ENCODE measurements around the gene LIF.

Gene LIF

DNA sequence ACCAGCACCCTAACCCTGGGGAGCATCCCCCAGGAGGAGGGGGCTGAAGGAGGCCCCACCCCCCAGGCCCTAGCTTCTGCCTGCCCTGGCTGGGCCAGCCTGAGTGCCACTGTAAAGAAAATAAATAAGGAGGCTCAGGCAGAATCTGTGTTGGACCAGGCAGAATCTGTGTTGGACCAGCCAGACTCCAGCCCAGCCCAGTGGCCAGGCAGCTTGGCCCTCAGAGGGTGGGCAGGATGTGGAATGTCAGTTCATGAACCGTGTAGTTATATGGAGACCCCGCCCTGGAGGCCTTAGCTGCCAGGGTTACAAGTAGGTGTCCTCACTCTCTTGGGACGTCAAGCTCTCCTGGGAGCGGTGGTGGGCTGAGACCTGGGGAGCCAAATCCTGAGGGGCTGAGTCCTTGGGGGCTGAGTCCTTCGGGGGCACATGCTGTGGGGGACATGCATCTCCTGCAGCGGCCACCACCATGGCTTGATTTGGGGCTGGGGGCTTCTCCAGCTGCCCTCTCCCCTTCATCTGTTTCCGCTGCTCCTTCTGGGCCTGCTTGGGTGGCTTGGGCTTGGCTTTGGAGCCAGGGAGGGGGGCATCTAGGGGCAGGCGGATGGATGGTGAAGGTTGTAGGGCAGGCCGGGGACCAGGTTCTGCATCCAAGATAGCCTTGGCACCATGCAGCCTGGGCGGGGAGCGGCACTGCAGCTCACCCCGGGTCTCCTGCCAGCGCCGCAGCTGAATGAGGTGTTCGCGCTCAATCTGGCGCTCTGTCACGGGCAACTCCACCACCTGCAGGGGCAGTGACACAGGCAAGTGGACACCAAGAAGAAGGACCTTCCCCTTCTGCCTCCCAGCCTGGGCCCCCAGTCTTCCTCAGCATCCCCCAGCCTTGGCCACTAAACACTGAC is 45.8 kb upstream of the LIF start:
- DNase-seq (ENCODE audit: low read depth), result no peak
- H3K4me3 ChIP-seq (replicated peaks; ENCODE audit: low read depth, low read length), result no peak overlapping the region
- TF ChIP-seq, protein P1, sequence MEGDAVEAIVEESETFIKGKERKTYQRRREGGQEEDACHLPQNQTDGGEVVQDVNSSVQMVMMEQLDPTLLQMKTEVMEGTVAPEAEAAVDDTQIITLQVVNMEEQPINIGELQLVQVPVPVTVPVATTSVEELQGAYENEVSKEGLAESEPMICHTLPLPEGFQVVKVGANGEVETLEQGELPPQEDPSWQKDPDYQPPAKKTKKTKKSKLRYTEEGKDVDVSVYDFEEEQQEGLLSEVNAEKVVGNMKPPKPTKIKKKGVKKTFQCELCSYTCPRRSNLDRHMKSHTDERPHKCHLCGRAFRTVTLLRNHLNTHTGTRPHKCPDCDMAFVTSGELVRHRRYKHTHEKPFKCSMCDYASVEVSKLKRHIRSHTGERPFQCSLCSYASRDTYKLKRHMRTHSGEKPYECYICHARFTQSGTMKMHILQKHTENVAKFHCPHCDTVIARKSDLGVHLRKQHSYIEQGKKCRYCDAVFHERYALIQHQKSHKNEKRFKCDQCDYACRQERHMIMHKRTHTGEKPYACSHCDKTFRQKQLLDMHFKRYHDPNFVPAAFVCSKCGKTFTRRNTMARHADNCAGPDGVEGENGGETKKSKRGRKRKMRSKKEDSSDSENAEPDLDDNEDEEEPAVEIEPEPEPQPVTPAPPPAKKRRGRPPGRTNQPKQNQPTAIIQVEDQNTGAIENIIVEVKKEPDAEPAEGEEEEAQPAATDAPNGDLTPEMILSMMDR (IDR thresholded peaks at IDR 0.05; ENCODE audit: low read length, missing control alignments), result no peak

DNA sequence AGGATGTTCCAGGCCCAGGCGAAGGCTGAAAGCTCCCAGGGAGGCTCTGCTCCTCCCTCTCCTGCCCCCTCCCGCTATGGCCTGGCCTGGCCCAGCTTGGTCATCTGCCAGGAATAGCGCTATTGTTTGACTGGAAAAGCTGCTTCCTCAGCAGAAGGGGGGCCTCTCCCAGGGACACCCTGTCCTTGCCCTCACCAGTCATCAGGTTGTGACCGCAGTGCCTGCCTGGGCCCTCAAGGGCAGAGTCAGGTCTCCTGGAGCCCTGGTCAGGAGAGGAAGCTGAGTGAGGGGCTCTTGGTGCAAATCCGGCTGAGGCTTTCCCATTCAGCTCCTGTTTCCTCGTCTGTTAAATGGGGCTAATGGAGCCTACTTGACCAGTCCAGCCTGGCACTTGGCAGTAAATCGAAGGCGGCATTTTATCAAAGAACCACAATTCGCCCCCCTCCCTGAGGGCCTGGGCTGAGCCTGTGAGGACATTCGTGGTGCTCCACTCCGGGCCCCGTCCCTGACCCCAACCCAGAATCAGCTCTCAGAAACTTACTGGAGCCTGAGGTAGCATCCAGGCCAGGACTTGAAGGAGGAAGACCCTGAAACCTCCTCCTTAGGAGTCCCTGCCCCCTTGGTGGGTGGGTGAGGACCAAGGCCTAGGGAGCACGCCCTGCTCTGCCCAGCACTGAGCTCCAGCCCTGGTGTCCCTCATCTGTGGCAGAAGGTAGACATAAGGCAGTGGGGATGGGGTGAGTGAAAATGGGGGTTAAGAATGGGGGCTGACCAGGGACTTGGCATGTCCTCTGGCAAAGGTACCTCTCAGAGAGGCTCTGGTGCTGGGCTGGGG is 44.7 kb upstream of the LIF start:
- no peak overlapping the region for H3K4me3 ChIP-seq (replicated peaks; ENCODE audit: low read depth, low read length)
- TF ChIP-seq, protein P1 (IDR thresholded peaks at IDR 0.05; ENCODE audit: low read length, missing control alignments), result no peak
- peak; percentile 87 for DNase-seq (ENCODE audit: low read depth)

DNA sequence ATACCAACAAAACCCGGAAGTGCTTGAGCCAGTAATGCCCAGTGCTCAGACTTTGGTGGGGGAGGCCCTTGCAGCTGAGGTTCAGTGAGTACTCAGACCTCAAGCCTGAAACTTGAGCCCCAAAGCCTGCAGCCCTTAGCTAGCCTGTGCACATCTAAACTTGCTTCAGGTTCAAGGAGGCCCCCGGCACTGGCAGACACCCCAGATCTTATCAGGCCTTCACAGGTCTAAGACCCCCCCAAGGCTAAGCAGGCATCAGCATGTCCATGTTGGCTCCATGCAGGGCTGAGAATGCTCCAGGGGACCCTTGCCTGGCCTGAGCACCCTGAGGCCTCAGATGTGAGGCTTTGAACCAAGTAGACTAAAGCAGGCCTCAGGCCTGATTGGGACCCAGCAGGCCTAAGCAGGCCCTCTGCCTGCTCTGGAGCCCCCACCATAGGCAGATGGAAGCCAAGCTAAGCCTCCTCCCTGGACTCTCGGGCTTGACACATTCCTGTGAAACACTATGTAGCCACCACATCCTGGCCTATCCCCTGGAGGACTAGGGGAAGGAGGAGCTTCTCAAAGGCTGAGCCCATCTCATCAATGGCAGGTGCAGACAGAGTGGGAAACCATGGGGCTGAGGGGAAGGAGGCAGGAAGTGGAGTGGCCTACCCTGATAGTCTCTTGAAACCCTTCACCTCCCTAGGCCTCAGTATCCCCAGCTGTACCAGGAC is 43.9 kb upstream of the LIF start:
- DNase-seq (ENCODE audit: low read depth), result peak; percentile 81

DNA sequence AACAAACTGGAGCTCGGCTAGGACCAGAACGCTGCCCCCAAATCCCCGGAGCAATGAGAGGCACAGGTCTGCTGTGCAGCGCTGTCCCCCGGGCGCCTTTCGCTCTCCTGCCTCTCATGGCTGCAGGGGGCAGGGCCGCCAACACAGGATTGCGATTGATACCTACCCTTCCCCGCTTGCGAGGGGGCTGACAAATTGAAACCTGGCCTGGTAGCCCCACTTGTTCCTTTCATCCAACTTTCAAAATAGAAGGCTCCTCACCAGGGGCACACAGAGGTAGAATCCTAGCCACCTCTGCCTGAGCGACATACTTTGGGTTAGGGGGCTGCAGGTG is 43.4 kb upstream of the LIF start:
- TF ChIP-seq, protein P1 (IDR thresholded peaks at IDR 0.05; ENCODE audit: low read length, missing control alignments), result no peak
- no peak for DNase-seq (ENCODE audit: low read depth)

More for the DNA sequence above, 43.9 kb upstream of the LIF start:
- H3K4me3 ChIP-seq (replicated peaks; ENCODE audit: low read depth, low read length), result no peak overlapping the region
- TF ChIP-seq, protein P1 (IDR thresholded peaks at IDR 0.05; ENCODE audit: low read length, missing control alignments), result no peak

DNA sequence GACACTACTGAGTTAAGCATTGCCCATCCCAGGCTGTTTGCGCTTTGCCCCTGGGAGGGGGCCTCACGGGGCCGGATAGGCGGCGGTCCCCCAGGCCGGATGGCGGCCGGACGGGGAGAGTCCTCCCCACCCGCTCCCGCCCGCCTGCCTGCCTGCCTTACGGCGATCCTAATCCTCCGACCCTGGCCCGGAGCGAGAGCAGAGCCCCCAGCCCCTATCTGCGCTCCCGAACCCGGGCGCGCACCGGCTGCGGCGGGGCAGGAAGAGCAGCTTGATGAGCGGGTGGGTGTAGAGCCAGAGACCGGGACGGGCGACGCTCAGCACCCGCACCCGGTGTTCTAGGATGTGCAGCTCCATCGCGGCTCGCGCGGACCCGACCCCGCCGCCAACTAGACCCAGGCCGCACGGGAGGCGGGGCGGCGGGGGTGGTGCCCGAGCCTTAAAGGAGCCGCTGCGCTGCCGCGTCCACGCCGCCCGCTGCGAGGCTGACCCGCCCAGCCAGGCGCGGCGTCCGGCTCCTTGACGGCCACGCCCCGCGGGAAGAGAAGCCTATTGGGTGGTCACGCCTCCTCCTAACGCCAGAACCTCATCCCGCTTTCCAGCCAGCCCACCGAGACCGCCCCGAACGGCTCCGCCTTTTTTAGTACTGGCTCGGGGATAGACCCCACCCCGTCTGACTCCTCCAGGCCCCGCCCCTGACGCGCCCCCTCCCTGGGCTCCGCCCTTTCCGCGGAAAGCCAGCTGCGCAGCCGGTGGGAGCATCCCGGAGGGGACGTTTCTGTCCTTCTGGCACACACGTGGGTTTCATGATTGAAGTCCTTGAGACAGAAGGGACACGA is 42.8 kb upstream of the LIF start, which contains the start of gene CASTOR1:
Gene CASTOR1, minus strand, starts transcription at position 365 of the 839 bp plus-strand sequence. Its CDS starts 8 bp downstream, at position 357.
- TF ChIP-seq, protein P1 (IDR thresholded peaks at IDR 0.05; ENCODE audit: low read length, missing control alignments), result no peak
- peak; percentile 98 for DNase-seq (ENCODE audit: low read depth)

More for the DNA sequence above, 43.4 kb upstream of the LIF start:
- peak overlapping the region; percentile 40 for H3K4me3 ChIP-seq (replicated peaks; ENCODE audit: low read depth, low read length)

More for the DNA sequence above, 42.8 kb upstream of the LIF start, which contains the start of gene CASTOR1:
- peak within 1 kb of the TSS; percentile 83 for H3K4me3 ChIP-seq (replicated peaks; ENCODE audit: low read depth, low read length)

Data from fibroblast of pulmonary artery (primary cell).